NB4 (cell line): ENCODE results near the gene EIF1AD.

ENCODE experiments used
- TF ChIP-seq, protein P1 (sequence below): IDR thresholded peaks from 2 replicates; pipeline ENCODE4 v1.6.1; 2011; ENCODE audit warnings: low read depth, low read length
- TF ChIP-seq, protein P2 (sequence below): IDR thresholded peaks from one replicate; pipeline ENCODE4 v1.5.1; 2012; ENCODE audit warnings: low read depth, low read length

DNA sequence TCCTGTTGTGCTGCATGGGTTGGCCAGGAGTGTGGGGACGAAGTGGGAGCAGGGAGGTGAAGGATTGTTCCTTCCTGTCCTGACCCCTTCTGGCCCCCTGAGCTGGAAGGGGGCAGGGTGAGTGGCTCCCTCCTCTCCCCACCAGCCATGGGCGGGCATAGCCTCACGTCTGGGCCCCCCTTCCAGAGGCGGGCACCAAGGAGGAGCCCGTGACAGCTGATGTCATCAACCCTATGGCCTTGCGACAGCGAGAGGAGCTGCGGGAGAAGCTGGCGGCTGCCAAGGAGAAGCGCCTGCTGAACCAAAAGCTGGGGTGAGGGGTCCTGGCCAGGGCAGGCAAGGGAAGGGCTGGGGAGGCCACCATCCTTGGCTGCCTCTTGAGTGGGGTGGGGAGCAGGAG lies 37.1 kb downstream of the EIF1AD start:
- TF ChIP-seq, protein P1, sequence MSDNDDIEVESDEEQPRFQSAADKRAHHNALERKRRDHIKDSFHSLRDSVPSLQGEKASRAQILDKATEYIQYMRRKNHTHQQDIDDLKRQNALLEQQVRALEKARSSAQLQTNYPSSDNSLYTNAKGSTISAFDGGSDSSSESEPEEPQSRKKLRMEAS, result no peak
- TF ChIP-seq, protein P2, sequence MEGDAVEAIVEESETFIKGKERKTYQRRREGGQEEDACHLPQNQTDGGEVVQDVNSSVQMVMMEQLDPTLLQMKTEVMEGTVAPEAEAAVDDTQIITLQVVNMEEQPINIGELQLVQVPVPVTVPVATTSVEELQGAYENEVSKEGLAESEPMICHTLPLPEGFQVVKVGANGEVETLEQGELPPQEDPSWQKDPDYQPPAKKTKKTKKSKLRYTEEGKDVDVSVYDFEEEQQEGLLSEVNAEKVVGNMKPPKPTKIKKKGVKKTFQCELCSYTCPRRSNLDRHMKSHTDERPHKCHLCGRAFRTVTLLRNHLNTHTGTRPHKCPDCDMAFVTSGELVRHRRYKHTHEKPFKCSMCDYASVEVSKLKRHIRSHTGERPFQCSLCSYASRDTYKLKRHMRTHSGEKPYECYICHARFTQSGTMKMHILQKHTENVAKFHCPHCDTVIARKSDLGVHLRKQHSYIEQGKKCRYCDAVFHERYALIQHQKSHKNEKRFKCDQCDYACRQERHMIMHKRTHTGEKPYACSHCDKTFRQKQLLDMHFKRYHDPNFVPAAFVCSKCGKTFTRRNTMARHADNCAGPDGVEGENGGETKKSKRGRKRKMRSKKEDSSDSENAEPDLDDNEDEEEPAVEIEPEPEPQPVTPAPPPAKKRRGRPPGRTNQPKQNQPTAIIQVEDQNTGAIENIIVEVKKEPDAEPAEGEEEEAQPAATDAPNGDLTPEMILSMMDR, result no peak
